HG03571 (cell line): ENCODE measurements around the gene ARHGEF4.

ENCODE experiments used
- ATAC-seq: cut with Tn5 transposase; IDR thresholded peaks from one replicate; pipeline ENCODE4 v1.9.1; 2021; ENCODE audit not compliant: unreplicated experiment

Gene ARHGEF4

GRCh38 chr2:130915149-130915548 is 78.4 kb downstream of the ARHGEF4 start:
- no peak for ATAC-seq

- ATAC-seq, result no peak
Observed at GRCh38 chr2:130915595-130916437, 79.1 kb downstream of the ARHGEF4 start.

GRCh38 chr2:130916438-130916705 is 79.7 kb downstream of the ARHGEF4 start:
- no peak for ATAC-seq

DNA sequence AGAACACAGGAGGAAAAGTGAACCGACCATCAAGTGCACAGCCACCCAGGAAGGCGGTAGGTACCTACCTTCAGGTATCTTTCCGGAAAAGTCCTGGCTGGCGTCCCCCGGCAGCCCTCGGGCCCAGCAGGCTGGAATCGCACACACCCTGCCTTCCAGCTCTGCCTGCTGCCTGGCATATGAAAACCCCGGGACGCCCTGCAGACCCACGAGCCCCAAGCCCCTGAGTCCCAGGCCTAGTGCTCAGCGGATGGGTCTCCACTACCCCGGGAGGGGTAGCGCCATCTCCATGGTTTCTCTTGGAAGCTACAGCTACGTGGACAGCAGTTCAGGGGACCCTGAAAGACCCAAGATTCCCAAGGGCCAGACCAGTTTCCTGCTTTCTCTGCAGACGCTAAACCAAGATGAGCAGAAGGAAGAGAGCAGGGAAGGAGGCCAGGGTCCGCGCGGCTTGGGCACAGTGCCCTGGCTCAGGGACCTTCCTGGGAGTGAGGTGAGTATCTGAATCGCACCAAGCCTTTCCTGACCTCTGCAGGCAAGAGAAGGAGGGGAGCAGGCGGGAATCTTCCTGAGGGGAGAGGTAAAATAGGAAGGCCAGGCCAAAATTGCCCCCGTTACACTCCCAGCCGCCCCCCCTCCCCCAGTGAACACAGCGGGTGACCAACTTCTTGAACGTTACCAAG is 80.4 kb downstream of the ARHGEF4 start:
- no peak for ATAC-seq

GRCh38 chr2:130918393-130918792 is 81.7 kb downstream of the ARHGEF4 start:
- no peak for ATAC-seq

GRCh38 chr2:130920415-130921163 is 83.9 kb downstream of the ARHGEF4 start:
- no peak for ATAC-seq

DNA sequence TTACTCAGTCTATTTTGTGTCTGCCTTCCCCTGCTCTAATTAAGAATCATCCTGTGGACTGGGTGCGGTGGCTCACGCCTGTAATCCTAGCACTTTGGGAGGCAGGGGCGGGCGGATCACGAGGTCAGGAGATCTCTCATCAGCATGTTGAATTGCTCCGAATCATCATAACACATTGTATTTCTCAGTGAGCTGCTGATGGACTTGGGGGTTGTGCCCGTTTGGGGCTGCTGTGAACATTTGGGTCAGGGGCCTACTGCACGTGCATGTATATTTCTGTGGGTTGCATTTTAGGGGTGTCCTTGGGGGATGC is 84.4 kb downstream of the ARHGEF4 start:
- ATAC-seq, result no peak

DNA sequence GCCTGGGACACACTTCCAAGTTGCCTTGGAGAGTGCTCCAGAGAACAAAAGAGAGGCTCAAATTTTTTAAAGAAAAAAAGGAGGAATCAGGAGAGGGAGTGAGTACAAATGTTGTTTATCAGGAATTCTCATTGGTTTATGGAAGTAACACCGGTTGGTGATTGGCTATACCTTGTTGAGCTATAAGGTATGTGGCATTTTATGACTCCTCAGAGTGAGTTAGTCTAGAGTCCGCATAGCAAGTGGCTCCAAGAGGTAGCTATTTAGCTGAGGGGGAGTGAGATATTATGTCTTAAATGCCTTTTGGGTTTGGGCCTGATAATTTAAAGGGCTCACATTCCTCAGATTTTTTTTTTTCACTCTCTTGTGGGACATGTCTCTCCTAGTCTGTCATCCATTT is 85.7 kb downstream of the ARHGEF4 start:
- no peak for ATAC-seq

DNA sequence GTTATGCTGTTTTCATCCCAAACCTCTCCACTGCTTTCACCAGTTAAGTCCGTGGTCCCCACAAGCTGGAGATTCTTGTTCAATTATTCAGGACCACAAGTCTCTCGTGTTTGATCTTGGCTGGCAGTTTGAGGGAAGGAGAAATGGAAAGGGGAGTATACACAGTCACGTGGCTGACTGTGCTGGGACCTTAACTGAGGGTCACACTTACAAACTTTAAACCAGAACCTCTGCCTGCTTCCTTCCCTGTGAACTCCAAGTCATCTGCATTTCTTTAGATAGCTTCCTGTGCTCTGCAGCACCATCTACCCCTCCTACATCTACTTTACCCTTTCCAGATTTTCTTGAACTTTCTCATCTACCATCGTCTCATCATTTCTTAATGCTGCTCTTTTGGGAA is 91.7 kb downstream of the ARHGEF4 start:
- ATAC-seq, result no peak

DNA sequence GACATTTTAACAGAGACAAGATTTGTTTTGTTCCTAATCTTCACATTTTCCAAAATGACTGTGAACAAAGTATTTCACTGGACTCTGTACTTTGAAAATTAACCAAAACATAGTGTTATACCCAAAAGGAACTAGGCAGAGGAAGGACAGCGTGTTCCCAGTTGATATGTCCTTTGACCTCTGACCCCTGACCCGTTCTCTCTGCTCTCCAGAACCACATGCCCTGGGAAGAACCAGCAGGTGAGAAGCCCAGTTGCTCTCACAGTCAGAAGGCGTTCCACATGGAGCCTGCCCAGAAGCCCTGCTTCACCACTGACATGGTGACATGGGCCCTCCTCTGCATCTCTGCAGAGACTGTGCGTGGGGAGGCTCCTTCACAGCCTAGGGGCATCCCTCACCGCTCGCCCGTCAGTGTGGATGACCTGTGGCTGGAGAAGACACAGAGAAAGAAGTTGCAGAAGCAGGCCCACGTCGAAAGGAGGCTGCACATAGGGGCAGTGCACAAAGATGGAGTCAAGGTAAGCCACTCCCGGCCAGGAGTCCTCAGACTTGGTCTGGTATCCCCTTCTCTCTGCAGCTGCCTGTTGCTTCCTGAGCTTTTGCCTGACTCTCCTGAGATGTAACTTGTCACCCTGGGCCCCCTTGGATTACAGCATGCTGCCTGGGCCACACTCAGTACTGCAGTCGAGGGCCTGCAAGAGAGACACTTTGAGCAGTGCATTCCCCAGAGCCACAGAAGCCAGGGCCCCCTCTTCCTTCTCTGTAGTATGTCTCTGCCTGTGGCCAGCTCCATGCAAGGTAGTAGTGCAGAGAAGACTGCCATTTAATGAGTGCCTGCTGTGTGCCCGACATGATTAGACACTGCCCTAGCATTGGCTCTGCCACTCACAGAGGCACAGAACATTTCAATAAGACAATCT is 94.3 kb downstream of the ARHGEF4 start:
- ATAC-seq, result no peak

GRCh38 chr2:130933501-130933900 is 96.8 kb downstream of the ARHGEF4 start:
- no peak for ATAC-seq

DNA sequence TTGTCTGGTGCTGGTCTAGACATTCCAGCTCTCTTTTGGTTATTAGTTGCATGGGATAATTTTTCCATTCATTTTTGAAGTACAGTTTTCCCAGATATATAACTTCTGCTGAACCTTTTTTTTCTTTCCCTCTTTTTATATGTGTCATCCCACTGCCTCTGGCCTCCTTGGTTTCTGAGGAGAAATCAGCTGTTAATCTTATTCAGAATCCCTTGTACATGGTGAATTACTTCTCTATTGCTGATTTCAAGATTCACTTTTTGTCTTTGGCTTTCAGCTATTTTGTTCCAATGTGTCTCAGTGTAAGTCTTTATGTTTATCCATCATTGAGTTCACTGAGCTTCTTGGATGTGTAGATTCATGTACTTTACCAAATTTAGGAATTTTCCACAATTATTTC is 99.7 kb downstream of the ARHGEF4 start:
- no peak for ATAC-seq

DNA sequence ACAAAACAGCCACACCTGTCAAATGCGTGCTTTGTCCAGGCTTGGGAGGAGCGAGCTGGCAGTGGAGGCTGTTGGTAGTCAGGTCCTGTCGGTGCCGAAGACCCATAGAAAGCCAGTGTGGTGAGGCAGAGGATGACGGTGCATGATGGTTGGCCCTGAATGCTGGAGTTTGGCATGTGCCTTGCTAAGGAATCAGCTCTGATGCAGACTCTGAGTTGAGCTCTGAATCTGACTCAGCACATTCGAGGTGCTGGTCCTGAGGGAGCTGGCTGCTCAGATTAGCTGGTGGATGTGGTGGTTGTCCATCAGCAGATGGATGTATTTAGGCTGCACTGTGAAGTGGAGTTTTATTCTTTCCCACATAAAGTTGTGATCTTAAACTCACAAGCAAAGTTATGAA is 111.3 kb downstream of the ARHGEF4 start:
- ATAC-seq, result no peak

DNA sequence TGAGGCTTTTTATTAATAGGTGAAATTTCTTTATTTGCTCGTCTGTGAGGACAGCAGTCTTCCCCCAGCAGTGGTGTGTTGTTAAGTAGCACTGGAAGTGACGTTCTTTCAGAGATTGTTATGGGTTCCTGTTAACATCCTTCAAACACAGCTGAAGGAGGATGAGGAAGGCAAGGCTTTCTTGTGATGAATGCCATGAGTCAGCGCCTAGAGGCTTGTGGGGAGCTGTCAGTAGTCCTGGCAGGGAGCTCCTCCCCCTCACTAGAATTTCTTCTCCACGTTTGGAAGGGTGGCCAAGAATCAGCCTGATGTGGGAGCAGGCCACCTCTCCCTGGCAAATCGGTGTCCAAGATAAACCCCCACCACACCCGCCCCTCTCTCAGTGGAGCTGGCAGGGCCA is 113.2 kb downstream of the ARHGEF4 start:
- ATAC-seq, result no peak

DNA sequence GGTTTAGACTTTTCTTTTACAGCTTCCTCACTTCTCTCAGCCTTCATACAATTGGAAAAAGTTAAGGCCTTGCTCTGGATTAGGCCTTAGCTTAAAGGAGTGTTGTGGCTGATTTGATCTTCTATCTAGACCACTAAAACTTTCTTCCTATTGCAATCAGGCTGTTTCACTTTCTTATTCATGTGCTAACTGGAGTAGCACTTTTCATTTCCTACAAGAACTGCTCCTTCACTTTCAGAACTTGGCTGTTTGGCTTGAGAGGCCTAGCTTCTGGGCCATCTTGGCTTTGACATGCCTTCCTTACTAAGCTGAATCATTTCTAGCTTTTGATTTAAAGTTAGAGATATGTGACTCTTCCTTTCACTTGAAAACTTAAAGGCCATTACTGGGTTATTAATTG is 114.3 kb downstream of the ARHGEF4 start:
- no peak for ATAC-seq

GRCh38 chr2:130954873-130955272 is 118.2 kb downstream of the ARHGEF4 start:
- ATAC-seq, result no peak

DNA sequence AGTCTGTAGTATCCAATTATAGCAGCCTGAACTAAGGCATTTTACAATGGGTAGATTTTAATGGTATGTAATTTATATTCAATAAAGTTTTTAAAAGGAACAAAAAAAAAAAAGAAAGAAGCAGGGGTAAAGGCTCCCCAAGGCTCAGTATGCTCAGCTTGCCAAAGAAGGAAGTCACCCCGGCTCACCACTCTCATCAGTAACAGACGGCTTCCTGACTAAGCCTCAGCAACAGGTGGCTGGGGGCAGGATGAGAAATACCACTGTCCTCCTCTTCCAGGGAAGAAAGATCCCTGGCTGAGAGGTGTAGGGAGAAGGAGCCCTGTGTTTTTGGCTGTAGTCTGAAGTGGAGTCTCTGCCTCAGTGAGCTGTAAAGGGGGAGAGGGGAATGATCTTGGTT is 121.2 kb downstream of the ARHGEF4 start:
- ATAC-seq, result no peak

DNA sequence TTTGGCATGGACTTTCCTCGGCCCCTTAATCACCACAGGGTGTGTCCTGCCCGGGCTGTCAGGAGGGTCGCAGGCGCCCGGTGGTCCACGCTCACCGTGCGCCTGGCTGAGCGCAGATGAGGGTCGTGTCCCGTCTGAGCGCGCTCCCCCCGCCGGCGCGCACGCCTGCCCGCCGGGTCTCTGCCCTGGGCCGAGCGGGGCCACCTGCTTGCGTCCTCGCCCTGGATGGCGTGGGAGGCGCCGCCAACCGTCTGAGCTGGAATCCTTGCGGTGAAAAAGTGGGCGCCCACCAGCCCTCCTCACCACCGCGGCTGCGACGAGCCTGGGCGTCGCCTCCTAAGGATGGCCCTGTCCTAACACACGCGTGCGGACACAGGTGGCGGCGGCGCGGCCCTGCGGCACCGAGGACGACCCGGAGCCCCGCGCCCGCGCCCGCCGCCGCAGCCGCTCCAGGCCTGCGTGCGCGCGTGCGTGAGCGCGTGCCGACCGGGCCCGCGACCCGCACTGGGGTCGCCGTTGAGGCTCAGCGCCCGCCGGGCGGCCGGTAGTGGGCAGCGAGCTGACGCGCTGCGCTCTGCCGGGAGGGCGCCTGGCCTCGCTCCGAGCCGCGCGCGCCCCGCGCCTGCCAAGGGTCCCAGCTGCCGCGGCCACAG is 126.6 kb downstream of the ARHGEF4 start:
- ATAC-seq, result no peak

DNA sequence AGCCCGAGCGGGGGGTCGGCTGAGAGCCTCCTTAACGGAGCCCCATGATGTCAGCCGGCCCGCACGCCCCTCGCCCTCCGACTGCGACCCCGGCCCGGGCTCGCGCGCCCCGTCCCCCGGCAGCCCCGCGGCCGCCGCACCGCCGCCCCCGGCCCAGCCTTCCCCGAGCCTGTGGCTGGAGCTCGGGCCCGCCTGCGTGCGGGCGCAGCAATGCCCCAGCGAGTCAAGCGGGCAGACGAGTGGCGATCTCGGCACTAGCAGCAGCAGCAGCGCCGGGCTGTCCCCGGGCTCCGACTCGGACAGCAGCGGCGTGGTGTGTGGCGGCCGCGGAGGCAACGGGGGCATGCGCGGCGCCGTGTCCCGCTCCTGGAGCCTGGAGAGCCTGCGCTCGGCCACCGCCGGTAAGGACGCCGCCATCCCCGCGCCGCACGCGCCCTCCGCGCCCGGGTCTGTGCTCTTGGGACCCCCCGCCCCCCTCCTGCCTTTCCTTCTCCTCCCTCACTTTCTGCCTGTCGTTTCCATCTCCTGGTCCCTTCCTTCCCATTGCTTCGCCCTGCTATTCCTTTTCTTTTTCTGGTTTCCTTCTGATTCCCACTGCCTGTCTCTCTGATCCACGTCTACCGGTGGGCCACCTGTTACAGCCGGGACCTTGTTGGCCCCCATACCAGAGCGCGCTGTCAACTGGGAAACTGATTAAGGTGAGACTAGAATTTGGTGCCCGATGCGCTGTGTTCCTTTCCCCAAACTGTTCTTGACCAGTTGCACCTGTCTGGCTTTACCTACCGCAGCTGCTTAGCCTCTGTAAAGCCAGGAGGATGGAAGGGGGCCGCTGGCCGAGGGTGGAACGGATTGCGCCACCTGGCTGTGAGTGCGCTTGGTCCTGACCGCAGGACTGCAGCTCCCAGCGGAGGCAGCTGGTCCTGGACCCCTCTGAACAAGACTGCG is 127.4 kb downstream of the ARHGEF4 start:
- no peak for ATAC-seq

DNA sequence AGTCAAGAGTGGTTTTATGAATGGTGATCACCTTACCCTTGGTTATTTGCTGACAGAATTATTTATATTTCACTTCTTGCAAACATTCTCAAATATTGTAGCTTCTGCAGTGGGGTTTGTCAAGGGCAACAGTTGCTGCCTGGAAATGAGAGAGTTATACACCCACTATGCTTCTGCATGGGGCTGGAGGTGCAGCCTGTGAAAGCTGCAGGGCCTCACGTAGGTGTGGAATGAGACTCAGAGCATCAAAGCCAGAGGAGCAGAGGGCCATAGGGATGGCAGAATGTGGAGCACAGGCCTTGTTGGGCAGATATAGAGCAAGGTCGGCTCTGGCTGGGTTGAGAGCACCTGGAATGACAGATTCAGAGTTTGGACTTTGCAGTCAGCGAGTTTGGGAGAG is 128.2 kb downstream of the ARHGEF4 start:
- no peak for ATAC-seq
